ENCODE measurements around the gene KIAA1586.
"Not testable (repeated sequence)": the region's sequence is repeated elsewhere in the genome, so short reads cannot be mapped to it uniquely, and the experiment has no call there.

DNA sequence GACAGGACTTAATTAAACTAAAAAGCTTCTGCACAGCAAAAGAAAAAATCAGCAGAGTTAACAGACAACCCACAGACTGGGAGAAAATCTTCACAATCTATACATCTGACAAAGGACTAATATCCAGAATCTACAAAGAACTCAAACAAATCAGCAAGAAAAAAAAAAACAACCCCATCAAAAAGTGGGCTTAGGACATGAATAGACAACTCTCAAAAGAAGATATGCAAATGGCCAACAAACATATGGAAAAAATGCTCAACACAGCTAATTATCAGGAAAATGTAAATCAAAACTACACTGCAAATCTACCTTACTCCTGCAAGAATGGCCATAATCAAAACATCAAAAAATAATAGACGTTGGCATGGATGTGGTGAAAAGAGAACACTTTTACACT, 2.4 kb upstream of the KIAA1586 start:
- TF ChIP-seq, protein P1, sequence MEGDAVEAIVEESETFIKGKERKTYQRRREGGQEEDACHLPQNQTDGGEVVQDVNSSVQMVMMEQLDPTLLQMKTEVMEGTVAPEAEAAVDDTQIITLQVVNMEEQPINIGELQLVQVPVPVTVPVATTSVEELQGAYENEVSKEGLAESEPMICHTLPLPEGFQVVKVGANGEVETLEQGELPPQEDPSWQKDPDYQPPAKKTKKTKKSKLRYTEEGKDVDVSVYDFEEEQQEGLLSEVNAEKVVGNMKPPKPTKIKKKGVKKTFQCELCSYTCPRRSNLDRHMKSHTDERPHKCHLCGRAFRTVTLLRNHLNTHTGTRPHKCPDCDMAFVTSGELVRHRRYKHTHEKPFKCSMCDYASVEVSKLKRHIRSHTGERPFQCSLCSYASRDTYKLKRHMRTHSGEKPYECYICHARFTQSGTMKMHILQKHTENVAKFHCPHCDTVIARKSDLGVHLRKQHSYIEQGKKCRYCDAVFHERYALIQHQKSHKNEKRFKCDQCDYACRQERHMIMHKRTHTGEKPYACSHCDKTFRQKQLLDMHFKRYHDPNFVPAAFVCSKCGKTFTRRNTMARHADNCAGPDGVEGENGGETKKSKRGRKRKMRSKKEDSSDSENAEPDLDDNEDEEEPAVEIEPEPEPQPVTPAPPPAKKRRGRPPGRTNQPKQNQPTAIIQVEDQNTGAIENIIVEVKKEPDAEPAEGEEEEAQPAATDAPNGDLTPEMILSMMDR (IDR thresholded peaks at IDR 0.05), result not testable (repeated sequence)
- not testable (repeated sequence) for TF ChIP-seq EP300 (IDR thresholded peaks at IDR 0.05)
